HG03159 (cell line): Measurements from ENCODE around the gene RAD51B.
"Not testable (repeated sequence)": the region's sequence is repeated elsewhere in the genome, so short reads cannot be mapped to it uniquely, and the experiment has no call there.

Source experiments
- ATAC-seq: cut with Tn5 transposase; IDR thresholded peaks from one replicate; pipeline ENCODE4 v1.9.1; 2021; ENCODE audit warnings: mild to moderate bottlenecking, moderate library complexity; ENCODE audit not compliant: unreplicated experiment

The RAD51B gene

GRCh38 chr14:67942080-67942710 lies 122.6 kb downstream of the RAD51B start:
- no peak for ATAC-seq

GRCh38 chr14:67943947-67944346 lies 124.4 kb downstream of the RAD51B start:
- ATAC-seq: no peak

- ATAC-seq: no peak
Measured at GRCh38 chr14:67944605-67945004, 125.0 kb downstream of the RAD51B start.

GRCh38 chr14:67949771-67950170 lies 130.2 kb downstream of the RAD51B start:
- no peak for ATAC-seq

- ATAC-seq: no peak
Measured at GRCh38 chr14:67950386-67950785, 130.8 kb downstream of the RAD51B start.

- ATAC-seq: no peak
Measured at GRCh38 chr14:67951529-67952135, 132.1 kb downstream of the RAD51B start.

- no peak for ATAC-seq
Measured at GRCh38 chr14:67952381-67952780, 132.8 kb downstream of the RAD51B start.

- no peak for ATAC-seq
Measured at GRCh38 chr14:67952786-67953185, 133.2 kb downstream of the RAD51B start.

GRCh38 chr14:67955261-67955660 lies 135.7 kb downstream of the RAD51B start:
- ATAC-seq: no peak

GRCh38 chr14:67957946-67958345 lies 138.4 kb downstream of the RAD51B start:
- no peak for ATAC-seq

GRCh38 chr14:67961676-67962075 lies 142.1 kb downstream of the RAD51B start:
- no peak for ATAC-seq

GRCh38 chr14:67962215-67962644 lies 142.7 kb downstream of the RAD51B start:
- ATAC-seq: peak; percentile 70

- ATAC-seq: no peak
Measured at GRCh38 chr14:67963545-67963944, 144.0 kb downstream of the RAD51B start.

GRCh38 chr14:67963960-67964812 lies 144.6 kb downstream of the RAD51B start:
- no peak for ATAC-seq

GRCh38 chr14:67965696-67966095 lies 146.1 kb downstream of the RAD51B start:
- no peak for ATAC-seq

GRCh38 chr14:67967206-67967605 lies 147.6 kb downstream of the RAD51B start:
- no peak for ATAC-seq

- ATAC-seq: not testable (repeated sequence)
Measured at GRCh38 chr14:67967970-67968369, 148.4 kb downstream of the RAD51B start.

- ATAC-seq: no peak
Measured at GRCh38 chr14:67970923-67971322, 151.3 kb downstream of the RAD51B start.

GRCh38 chr14:67971627-67972625 lies 152.3 kb downstream of the RAD51B start:
- no peak for ATAC-seq

GRCh38 chr14:67973436-67973835 lies 153.9 kb downstream of the RAD51B start:
- no peak for ATAC-seq

GRCh38 chr14:67975470-67975869 lies 155.9 kb downstream of the RAD51B start:
- ATAC-seq: no peak
